ENCODE results near the gene MLLT3. TPM values are rescaled to one million over a fixed set of nuclear protein-coding genes. Genes with fewer than 3 reads are reported as not detected.

MLLT3 gene
- total and polyA plus RNA-seq, 2 experiments from 2014 or later, result 13.7 to 39.2 TPM

DNA sequence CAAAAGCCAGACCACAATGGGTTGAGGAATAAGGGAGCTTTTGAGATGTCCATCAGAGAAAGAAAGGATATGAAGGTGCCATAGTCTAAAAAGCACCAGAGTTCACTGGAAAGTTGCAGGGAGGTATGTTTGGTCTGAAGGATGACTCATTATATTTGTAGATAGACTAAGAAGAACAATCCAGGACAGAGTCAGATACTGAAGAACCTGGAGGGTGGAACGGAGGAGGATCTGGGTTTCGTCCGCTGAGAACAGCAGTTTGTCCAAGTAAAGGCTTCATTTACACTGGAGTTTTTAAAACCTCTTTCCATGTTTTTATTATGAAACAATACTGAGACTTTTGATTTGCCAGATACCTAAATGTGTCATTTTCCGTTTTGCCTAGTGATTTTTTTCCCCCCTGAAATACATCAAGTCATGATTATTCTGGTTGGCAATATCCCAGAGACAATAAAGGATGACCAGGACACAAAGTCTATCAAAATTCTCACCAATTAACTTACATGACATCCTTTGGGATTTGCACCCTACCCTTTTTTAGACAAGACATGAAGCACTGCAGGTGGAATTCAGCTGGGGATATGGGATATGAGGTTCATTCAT, 219.9 kb downstream of the MLLT3 start:
- Histone ChIP-seq H3K4me2 (no peak overlapping the region), H3K79me2 (peaks cover 33% of the 10 kb centered on the region), H3K27me3 (no peaks in the 10 kb centered on the region), H3K27ac (no peak overlapping the region), H4K20me1 (ENCODE audit: insufficient read depth, poor library complexity, severe bottlenecking) (no peaks in the 10 kb centered on the region), H3K9me2 (replicated peaks; ENCODE audit: insufficient read depth) (no peaks in the 10 kb centered on the region), H3K4me3 (no peak overlapping the region), H3K36me3 (replicated peaks; ENCODE audit: insufficient read depth, low read depth) (peaks cover 3% of the 10 kb centered on the region), H3K9me3 (ENCODE audit: low read depth) (no peaks in the 10 kb centered on the region), H2AFZ (no peak overlapping the region), H3K4me1 (ENCODE audit: insufficient read depth) (no peaks in the 10 kb centered on the region)
- TF ChIP-seq EZH2phosphoT487 (IDR thresholded peaks at IDR 0.05; ENCODE audit: low read depth, severe bottlenecking, unreplicated experiment), result no peak
- 77% methylated on average over 4 of the region's 4 CpGs for WGBS (ENCODE audit: low lambda C conversion rate, missing lambda C conversion rate)
- DNase-seq (ENCODE audit: low spot score), result peak; percentile 35

DNA sequence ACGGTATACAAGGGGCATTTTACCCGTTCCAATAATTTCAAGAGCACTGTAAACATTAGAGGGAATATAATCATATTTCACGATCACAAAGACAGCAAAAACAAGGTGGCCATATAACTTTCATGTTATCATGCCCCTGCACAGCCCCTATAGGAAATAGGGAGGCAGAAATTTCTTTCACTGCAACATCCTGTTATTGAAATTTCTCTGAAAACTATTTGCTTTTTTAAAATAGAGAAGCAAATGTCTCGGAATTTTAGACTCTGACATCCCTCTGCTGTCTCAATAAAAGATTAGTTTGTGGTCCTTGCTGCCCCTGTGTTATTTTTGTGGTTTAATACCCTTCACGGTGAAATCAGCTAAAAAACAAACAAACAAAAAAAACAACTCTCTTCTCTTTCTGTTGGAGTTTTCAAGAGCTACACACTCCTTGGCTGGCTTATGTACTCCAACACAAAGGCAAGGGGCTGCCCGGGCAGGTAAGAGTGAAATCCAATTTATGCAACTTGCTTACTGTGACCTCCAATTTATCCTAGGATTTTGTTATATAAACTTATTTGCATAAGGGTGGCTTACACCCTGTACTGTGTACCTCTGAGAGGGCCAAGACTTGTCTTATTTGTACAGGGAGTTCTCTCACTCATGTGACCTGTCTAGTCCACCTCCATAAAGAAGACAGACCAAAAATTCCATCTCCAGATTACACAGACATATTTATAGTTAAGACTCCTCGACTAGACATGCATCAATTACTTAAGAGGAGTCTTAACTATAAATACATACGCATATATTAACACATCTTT, 223.6 kb downstream of the MLLT3 start:
- Histone ChIP-seq H3K9me3 (ENCODE audit: low read depth) (no peaks in the 10 kb centered on the region), H2AFZ (no peak overlapping the region), H3K4me3 (no peak overlapping the region), H3K4me2 (no peak overlapping the region), H3K27ac (no peak overlapping the region), H4K20me1 (ENCODE audit: insufficient read depth, poor library complexity, severe bottlenecking) (no peaks in the 10 kb centered on the region), H3K9me2 (replicated peaks; ENCODE audit: insufficient read depth) (no peaks in the 10 kb centered on the region), H3K36me3 (replicated peaks; ENCODE audit: insufficient read depth, low read depth) (peaks cover 3% of the 10 kb centered on the region), H3K79me2 (peaks cover 25% of the 10 kb centered on the region), H3K27me3 (no peaks in the 10 kb centered on the region), H3K4me1 (ENCODE audit: insufficient read depth) (no peaks in the 10 kb centered on the region)
- 79% methylated on average over 8 of the region's 8 CpGs for WGBS (ENCODE audit: low lambda C conversion rate, missing lambda C conversion rate)
- TF ChIP-seq EZH2 (IDR thresholded peaks at IDR 0.05; ENCODE audit: borderline replicate concordance), result no peak
- TF ChIP-seq, protein P1, sequence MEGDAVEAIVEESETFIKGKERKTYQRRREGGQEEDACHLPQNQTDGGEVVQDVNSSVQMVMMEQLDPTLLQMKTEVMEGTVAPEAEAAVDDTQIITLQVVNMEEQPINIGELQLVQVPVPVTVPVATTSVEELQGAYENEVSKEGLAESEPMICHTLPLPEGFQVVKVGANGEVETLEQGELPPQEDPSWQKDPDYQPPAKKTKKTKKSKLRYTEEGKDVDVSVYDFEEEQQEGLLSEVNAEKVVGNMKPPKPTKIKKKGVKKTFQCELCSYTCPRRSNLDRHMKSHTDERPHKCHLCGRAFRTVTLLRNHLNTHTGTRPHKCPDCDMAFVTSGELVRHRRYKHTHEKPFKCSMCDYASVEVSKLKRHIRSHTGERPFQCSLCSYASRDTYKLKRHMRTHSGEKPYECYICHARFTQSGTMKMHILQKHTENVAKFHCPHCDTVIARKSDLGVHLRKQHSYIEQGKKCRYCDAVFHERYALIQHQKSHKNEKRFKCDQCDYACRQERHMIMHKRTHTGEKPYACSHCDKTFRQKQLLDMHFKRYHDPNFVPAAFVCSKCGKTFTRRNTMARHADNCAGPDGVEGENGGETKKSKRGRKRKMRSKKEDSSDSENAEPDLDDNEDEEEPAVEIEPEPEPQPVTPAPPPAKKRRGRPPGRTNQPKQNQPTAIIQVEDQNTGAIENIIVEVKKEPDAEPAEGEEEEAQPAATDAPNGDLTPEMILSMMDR (IDR thresholded peaks at IDR 0.05; ENCODE audit: poor library complexity), result no peak
- TF ChIP-seq EZH2phosphoT487 (IDR thresholded peaks at IDR 0.05; ENCODE audit: low read depth, severe bottlenecking, unreplicated experiment), result no peak
- no peak for DNase-seq (ENCODE audit: low spot score)

DNA sequence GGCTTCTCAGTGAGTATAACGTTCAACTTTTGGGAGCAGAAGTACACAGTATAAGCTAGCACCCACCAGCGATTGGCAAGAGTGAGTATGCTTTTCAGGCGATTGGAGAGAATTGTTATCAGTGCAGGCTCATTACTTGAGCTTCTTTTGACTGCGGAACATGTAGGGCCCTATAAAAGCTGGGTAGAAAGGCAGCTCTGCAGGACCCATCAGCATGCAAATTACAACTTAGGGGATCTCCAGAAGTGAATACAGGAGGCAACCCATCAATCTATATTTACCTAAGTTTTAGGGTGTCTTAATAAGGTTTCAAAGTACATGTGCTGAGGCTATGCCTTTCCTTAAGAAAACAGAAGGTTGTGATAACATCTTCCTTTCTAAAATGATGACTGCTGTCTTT, 225.0 kb downstream of the MLLT3 start:
- no peak overlapping the region for H2AFZ ChIP-seq
- H3K4me1 ChIP-seq (ENCODE audit: insufficient read depth), result no peaks in the 10 kb centered on the region
- WGBS (ENCODE audit: low lambda C conversion rate, missing lambda C conversion rate), result 54% methylated on average over 4 of the region's 4 CpGs
- DNase-seq (ENCODE audit: low spot score), result peak; percentile 6
- TF ChIP-seq, protein P1 (IDR thresholded peaks at IDR 0.05; ENCODE audit: poor library complexity), result no peak
- no peak for TF ChIP-seq EZH2 (IDR thresholded peaks at IDR 0.05; ENCODE audit: borderline replicate concordance)
- no peak for TF ChIP-seq EZH2phosphoT487 (IDR thresholded peaks at IDR 0.05; ENCODE audit: low read depth, severe bottlenecking, unreplicated experiment)
- H3K36me3 ChIP-seq (replicated peaks; ENCODE audit: insufficient read depth, low read depth), result peaks cover 3% of the 10 kb centered on the region
- H3K9me3 ChIP-seq (ENCODE audit: low read depth), result no peaks in the 10 kb centered on the region
- H3K27me3 ChIP-seq, result no peaks in the 10 kb centered on the region
- H3K27ac ChIP-seq, result no peak overlapping the region
- H3K79me2 ChIP-seq, result peaks cover 22% of the 10 kb centered on the region
- no peak overlapping the region for H3K4me3 ChIP-seq
- no peaks in the 10 kb centered on the region for H4K20me1 ChIP-seq (ENCODE audit: insufficient read depth, poor library complexity, severe bottlenecking)
- H3K4me2 ChIP-seq, result no peak overlapping the region
- no peaks in the 10 kb centered on the region for H3K9me2 ChIP-seq (replicated peaks; ENCODE audit: insufficient read depth)

DNA sequence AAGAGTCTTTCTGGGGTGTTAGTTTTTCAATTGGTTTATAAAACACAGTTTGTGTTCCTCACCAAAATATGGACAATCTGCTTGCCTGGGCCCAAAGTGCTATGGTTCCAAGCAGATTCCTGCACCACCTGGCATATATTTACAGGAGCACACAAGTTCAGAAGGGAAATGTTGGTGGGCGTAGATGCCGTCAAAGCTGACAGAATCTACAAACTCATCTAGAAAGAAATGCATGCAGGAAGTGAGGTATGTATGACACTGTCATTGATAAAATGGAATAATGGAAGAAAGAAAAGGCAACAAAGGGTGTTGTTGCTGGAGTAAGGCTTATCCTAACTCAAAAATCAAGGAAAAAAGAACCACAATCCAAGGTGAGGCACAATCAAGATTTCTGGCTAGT, 225.8 kb downstream of the MLLT3 start:
- no peaks in the 10 kb centered on the region for H3K9me3 ChIP-seq (ENCODE audit: low read depth)
- H3K9me2 ChIP-seq (replicated peaks; ENCODE audit: insufficient read depth), result no peaks in the 10 kb centered on the region
- H3K4me1 ChIP-seq (ENCODE audit: insufficient read depth), result peaks cover 1% of the 10 kb centered on the region
- H2AFZ ChIP-seq, result no peak overlapping the region
- WGBS (ENCODE audit: low lambda C conversion rate, missing lambda C conversion rate), result 96% methylated on average over 2 of the region's 2 CpGs
- no peaks in the 10 kb centered on the region for H3K27me3 ChIP-seq
- no peaks in the 10 kb centered on the region for H4K20me1 ChIP-seq (ENCODE audit: insufficient read depth, poor library complexity, severe bottlenecking)
- H3K79me2 ChIP-seq, result peaks cover 24% of the 10 kb centered on the region
- no peak overlapping the region for H3K27ac ChIP-seq
- DNase-seq (ENCODE audit: low spot score), result no peak
- H3K4me2 ChIP-seq, result no peak overlapping the region
- H3K4me3 ChIP-seq, result no peak overlapping the region
- no peak for TF ChIP-seq EZH2phosphoT487 (IDR thresholded peaks at IDR 0.05; ENCODE audit: low read depth, severe bottlenecking, unreplicated experiment)
- peaks cover 3% of the 10 kb centered on the region for H3K36me3 ChIP-seq (replicated peaks; ENCODE audit: insufficient read depth, low read depth)
